Lower leg skin (tissue), 3 donors: ENCODE data around the gene KAZN.

Experiments
- POLR2A ChIP-seq, 2 donors: fragments of 450-650 bp; IDR thresholded peaks; one replicate each; pipeline ENCODE4 v1.6.1; 2016 to 2017; ENCODE audit warnings: antibody characterized with exemption in 2 of 2, mild to moderate bottlenecking in 1 of 2, moderate library complexity in 1 of 2
- TF ChIP-seq, protein P1 (sequence below), 3 donors: fragments of 450-650 bp; IDR thresholded peaks; one replicate each; pipeline ENCODE4 v1.5.1; 2016; ENCODE audit warnings: antibody characterized with exemption in 3 of 3, mild to moderate bottlenecking in 3 of 3, moderate library complexity in 2 of 3

DNA sequence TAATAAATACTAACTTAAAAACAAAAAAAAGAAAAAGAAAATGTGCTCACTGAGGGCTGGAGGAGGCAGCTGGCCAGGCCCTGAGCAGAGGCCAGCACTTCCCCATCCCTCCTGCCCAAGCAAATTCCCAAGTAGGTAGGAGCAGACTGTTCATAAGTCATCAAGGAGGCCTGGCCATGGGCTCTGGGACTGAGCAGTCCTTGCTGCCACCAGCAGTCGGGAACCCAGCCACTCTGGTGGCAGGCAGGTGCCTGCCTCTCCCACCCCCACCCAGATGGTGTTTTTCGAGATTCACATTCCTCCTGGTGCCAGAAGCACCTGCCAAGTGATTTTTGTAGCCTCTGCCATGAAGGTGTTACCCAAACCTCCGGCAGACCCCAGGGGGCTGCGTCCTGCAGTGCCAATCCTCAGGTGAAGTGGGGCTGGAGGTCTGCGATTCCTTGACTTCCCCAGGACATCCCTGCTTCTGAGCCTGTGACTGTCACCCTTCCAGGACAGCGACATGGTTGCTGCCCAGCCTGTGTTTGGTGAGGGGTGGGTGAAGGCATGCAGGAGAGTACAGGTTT is 350.9 kb downstream of the KAZN start:
- TF ChIP-seq, protein P1, sequence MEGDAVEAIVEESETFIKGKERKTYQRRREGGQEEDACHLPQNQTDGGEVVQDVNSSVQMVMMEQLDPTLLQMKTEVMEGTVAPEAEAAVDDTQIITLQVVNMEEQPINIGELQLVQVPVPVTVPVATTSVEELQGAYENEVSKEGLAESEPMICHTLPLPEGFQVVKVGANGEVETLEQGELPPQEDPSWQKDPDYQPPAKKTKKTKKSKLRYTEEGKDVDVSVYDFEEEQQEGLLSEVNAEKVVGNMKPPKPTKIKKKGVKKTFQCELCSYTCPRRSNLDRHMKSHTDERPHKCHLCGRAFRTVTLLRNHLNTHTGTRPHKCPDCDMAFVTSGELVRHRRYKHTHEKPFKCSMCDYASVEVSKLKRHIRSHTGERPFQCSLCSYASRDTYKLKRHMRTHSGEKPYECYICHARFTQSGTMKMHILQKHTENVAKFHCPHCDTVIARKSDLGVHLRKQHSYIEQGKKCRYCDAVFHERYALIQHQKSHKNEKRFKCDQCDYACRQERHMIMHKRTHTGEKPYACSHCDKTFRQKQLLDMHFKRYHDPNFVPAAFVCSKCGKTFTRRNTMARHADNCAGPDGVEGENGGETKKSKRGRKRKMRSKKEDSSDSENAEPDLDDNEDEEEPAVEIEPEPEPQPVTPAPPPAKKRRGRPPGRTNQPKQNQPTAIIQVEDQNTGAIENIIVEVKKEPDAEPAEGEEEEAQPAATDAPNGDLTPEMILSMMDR (IDR thresholded peaks at IDR 0.05), result no peak
- no peak for TF ChIP-seq POLR2A (IDR thresholded peaks at IDR 0.05)
